Nephron (organoid): ENCODE measurements around the gene ADCY10.
A peak's percentile ranks its signal among the peaks of the same experiment; 100 is the strongest.

Source experiments
- H3K27ac Mint-ChIP-seq, 3 experiments: 2 replicates each; pipeline ENCODE4 v1.8.0; 2020; ENCODE audit warnings: mixed read lengths in 3 of 3, mild to moderate bottlenecking in 2 of 3, moderate library complexity in 1 of 3
- H3K27me3 Mint-ChIP-seq: 2 replicates; pipeline ENCODE4 v1.8.0; 2021; ENCODE audit warnings: low read depth, mild to moderate bottlenecking, moderate library complexity, mixed read lengths
- H3K36me3 Mint-ChIP-seq: 2 replicates; pipeline ENCODE4 v1.8.0; 2020; ENCODE audit warnings: low read depth, mixed read lengths
- H3K4me1 Mint-ChIP-seq: 2 replicates; pipeline ENCODE4 v1.8.0; 2020; ENCODE audit warnings: mixed read lengths
- H3K4me3 Mint-ChIP-seq, 3 experiments: 2 replicates each; pipeline ENCODE4 v1.8.0; 2020; ENCODE audit warnings: mild to moderate bottlenecking in 3 of 3, mixed read lengths in 3 of 3, moderate library complexity in 2 of 3
- H3K9me3 Mint-ChIP-seq: 2 replicates; pipeline ENCODE4 v1.8.0; 2020; ENCODE audit warnings: mixed read lengths
- CTCF ChIP-seq, 3 experiments: fragments of 200-600 bp; sonication (generic); IDR thresholded peaks; one replicate each; pipeline ENCODE4 v1.5.0; 2021; ENCODE audit warnings: antibody characterized with exemption in 3 of 3; ENCODE audit not compliant: unreplicated experiment in 3 of 3

Gene ADCY10

GRCh38 chr1:167928457-167928852 is 14.5 kb upstream of the ADCY10 start:
- H3K9me3 Mint-ChIP-seq = no peaks in the 10 kb centered on the region
- peaks cover 26% of the 10 kb centered on the region for H3K4me1 Mint-ChIP-seq
- no peaks in the 10 kb centered on the region for H3K27me3 Mint-ChIP-seq
- peak overlapping the region in 1 of 3 experiments; percentile 95 for H3K27ac Mint-ChIP-seq
- H3K36me3 Mint-ChIP-seq = no peaks in the 10 kb centered on the region
- TF ChIP-seq CTCF (IDR thresholded peaks at IDR 0.05; ENCODE audit: unreplicated experiment in 3 of 3) = no peak
- H3K4me3 Mint-ChIP-seq = no peak overlapping the region

GRCh38 chr1:167927046-167927754 is 13.3 kb upstream of the ADCY10 start:
- peaks cover 22% of the 10 kb centered on the region for H3K4me1 Mint-ChIP-seq
- H3K4me3 Mint-ChIP-seq = peak overlapping the region; percentile 16 to 67 (median 67)
- TF ChIP-seq CTCF (IDR thresholded peaks at IDR 0.05; ENCODE audit: unreplicated experiment in 3 of 3) = no peak

GRCh38 chr1:167926486-167926997 is 12.6 kb upstream of the ADCY10 start:
- H3K4me3 Mint-ChIP-seq = peak overlapping the region in 2 of 3 experiments; percentile 7
- H3K27ac Mint-ChIP-seq = peak overlapping the region; percentile 89 to 95 (median 89)
- no peaks in the 10 kb centered on the region for H3K27me3 Mint-ChIP-seq

More at GRCh38 chr1:167927046-167927754, 13.3 kb upstream of the ADCY10 start:
- H3K27ac Mint-ChIP-seq = peak overlapping the region; percentile 89 to 95 (median 89)
- no peaks in the 10 kb centered on the region for H3K9me3 Mint-ChIP-seq
- H3K36me3 Mint-ChIP-seq = peaks cover 4% of the 10 kb centered on the region
- no peaks in the 10 kb centered on the region for H3K27me3 Mint-ChIP-seq

GRCh38 chr1:167924543-167925231 is 10.8 kb upstream of the ADCY10 start:
- no peak overlapping the region for H3K4me3 Mint-ChIP-seq
- H3K36me3 Mint-ChIP-seq = peaks cover 7% of the 10 kb centered on the region
- H3K4me1 Mint-ChIP-seq = peaks cover 19% of the 10 kb centered on the region
- no peaks in the 10 kb centered on the region for H3K27me3 Mint-ChIP-seq
- H3K27ac Mint-ChIP-seq = peak overlapping the region; percentile 55 to 78 (median 69)
- H3K9me3 Mint-ChIP-seq = no peaks in the 10 kb centered on the region
- TF ChIP-seq CTCF (IDR thresholded peaks at IDR 0.05; ENCODE audit: unreplicated experiment in 3 of 3) = no peak

More at GRCh38 chr1:167926486-167926997, 12.6 kb upstream of the ADCY10 start:
- TF ChIP-seq CTCF (IDR thresholded peaks at IDR 0.05; ENCODE audit: unreplicated experiment in 3 of 3) = no peak
- H3K36me3 Mint-ChIP-seq = peaks cover 4% of the 10 kb centered on the region
- H3K9me3 Mint-ChIP-seq = no peaks in the 10 kb centered on the region
- peaks cover 22% of the 10 kb centered on the region for H3K4me1 Mint-ChIP-seq

- TF ChIP-seq CTCF (IDR thresholded peaks at IDR 0.05; ENCODE audit: unreplicated experiment in 3 of 3) = no peak
- Mint-ChIP-seq H3K27me3 (no peaks in the 10 kb centered on the region), H3K36me3 (peaks cover 7% of the 10 kb centered on the region), H3K9me3 (no peaks in the 10 kb centered on the region), H3K4me1 (peaks cover 17% of the 10 kb centered on the region), H3K4me3 (no peak overlapping the region), H3K27ac (peak overlapping the region in 2 of 3 experiments; percentile 55 to 78)
Measured at GRCh38 chr1:167924102-167924501, 10.2 kb upstream of the ADCY10 start.
